ENCODE data around the gene FBXL16. TPM values are rescaled to one million over a fixed set of nuclear protein-coding genes. Genes with fewer than 3 reads are reported as not detected.
A peak's percentile ranks its signal among the peaks of the same experiment; 100 is the strongest.

Gene FBXL16
- total RNA-seq, 1 experiment from 2014 or later = 40.5 TPM

DNA sequence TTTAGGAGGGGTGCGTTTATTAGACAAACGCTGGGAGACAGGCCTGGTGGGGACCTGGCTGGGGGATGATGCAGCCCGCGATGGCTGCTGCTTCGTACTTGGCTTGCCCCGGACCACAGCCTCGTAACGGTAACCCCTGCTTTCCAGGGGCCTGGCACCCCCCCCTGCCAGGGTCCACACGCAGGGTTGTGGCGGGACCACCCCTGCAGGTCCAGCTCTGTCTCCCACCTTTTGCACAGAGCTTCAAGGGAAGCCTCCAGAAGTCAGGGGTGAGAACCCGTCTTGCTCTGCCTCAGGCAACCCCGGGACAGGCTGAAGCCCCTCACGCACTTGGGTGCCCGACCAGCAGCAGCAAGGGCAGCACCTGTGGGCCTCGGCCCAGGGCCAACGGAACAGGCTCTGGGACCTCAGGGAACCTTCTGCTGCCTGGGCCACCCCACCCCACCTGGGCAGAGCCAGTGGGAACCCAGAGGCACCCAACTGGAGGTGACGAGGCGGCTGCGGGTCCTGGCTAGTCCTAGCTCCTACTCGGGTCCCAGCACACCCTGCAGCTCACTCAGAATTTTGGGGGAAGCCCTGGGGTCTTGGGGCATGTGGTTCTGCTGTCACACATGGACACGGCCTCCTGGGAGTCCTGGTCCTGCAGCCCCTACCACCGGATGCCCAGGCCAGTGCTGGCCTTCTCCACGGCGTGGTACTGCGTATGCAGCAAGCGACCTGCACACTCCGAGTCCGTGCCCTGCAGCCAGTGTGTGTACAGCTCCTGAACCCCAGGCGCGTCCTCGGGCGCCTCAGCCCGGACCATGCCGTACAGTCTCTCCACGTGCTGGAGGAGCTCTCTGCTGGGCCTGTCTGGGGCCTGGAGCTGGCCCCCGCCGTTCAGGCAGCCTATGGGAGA is 24.4 kb upstream of the FBXL16 start:
- no peak overlapping the region for H3K27ac Mint-ChIP-seq (ENCODE audit: low read depth, unreplicated experiment)
- no peak for DNase-seq (ENCODE audit: unreplicated experiment)
- H3K4me1 Mint-ChIP-seq (ENCODE audit: insufficient read depth, unreplicated experiment) = no peaks in the 10 kb centered on the region
- no peaks in the 10 kb centered on the region for H3K27me3 Mint-ChIP-seq (ENCODE audit: insufficient read depth, unreplicated experiment)
- TSS peak; percentile 15 for BruUV-seq (replicated peaks)
- no peak overlapping the region for H3K4me3 Mint-ChIP-seq (ENCODE audit: unreplicated experiment)
- H3K36me3 Mint-ChIP-seq (ENCODE audit: insufficient read depth, unreplicated experiment) = peaks cover 41% of the 10 kb centered on the region
- TF ChIP-seq, protein P1, sequence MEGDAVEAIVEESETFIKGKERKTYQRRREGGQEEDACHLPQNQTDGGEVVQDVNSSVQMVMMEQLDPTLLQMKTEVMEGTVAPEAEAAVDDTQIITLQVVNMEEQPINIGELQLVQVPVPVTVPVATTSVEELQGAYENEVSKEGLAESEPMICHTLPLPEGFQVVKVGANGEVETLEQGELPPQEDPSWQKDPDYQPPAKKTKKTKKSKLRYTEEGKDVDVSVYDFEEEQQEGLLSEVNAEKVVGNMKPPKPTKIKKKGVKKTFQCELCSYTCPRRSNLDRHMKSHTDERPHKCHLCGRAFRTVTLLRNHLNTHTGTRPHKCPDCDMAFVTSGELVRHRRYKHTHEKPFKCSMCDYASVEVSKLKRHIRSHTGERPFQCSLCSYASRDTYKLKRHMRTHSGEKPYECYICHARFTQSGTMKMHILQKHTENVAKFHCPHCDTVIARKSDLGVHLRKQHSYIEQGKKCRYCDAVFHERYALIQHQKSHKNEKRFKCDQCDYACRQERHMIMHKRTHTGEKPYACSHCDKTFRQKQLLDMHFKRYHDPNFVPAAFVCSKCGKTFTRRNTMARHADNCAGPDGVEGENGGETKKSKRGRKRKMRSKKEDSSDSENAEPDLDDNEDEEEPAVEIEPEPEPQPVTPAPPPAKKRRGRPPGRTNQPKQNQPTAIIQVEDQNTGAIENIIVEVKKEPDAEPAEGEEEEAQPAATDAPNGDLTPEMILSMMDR (IDR thresholded peaks at IDR 0.05; ENCODE audit: unreplicated experiment) = no peak
- no peaks in the 10 kb centered on the region for H3K9me3 Mint-ChIP-seq (ENCODE audit: unreplicated experiment)
- ChIA-PET POLR2A (interaction anchor here (1.1 to 3.5 kb wide), 5 partner anchors 9 to 46 kb away, joined by 3 to 23 read pairs (median 4); partner anchors contain the start of genes ANTKMT, CIAO3, JMJD8 and METRN), CTCF (interaction anchor here (0.5 to 1.4 kb wide), 7 partner anchors 10 to 306 kb away, joined by 3 to 6 read pairs (median 4); no protein-coding TSS in a partner anchor)
- intact Hi-C loops (cut with micrococcal nuclease) = loop anchor here (5.0 kb wide), 1 partner anchor 57 kb away; the partner anchor contains the start of genes CHTF18 and RPUSD1

GRCh38 chr16:728890-729744 is 23.5 kb upstream of the FBXL16 start:
- POLR2A ChIA-PET = interaction anchor here (1.0 to 9.6 kb wide), 10 partner anchors 8 to 58 kb away, joined by 3 to 124 read pairs (median 8); partner anchors contain the start of genes ANTKMT, CIAO3, METRN and MSLN
- Mint-ChIP-seq H3K27ac (ENCODE audit: low read depth, unreplicated experiment) (no peak overlapping the region), H3K9me3 (ENCODE audit: unreplicated experiment) (no peaks in the 10 kb centered on the region), H3K27me3 (ENCODE audit: insufficient read depth, unreplicated experiment) (no peaks in the 10 kb centered on the region), H3K4me1 (ENCODE audit: insufficient read depth, unreplicated experiment) (no peaks in the 10 kb centered on the region), H3K36me3 (ENCODE audit: insufficient read depth, unreplicated experiment) (peaks cover 34% of the 10 kb centered on the region), H3K4me3 (ENCODE audit: unreplicated experiment) (peak overlapping the region; percentile 65)
- TSS peak; percentile 26 for BruUV-seq (replicated peaks)
- CTCF ChIA-PET = interaction anchor here (0.6 to 1.1 kb wide), 4 partner anchors 9 to 195 kb away, joined by 3 to 4 read pairs (median 4); no protein-coding TSS in a partner anchor
- intact Hi-C loops (cut with micrococcal nuclease) = loop anchor here (5.0 kb wide), 1 partner anchor 58 kb away; the partner anchor contains the start of genes CHTF18 and RPUSD1
- TF ChIP-seq, protein P1 (IDR thresholded peaks at IDR 0.05; ENCODE audit: unreplicated experiment) = no peak
- no peak for DNase-seq (ENCODE audit: unreplicated experiment)

DNA sequence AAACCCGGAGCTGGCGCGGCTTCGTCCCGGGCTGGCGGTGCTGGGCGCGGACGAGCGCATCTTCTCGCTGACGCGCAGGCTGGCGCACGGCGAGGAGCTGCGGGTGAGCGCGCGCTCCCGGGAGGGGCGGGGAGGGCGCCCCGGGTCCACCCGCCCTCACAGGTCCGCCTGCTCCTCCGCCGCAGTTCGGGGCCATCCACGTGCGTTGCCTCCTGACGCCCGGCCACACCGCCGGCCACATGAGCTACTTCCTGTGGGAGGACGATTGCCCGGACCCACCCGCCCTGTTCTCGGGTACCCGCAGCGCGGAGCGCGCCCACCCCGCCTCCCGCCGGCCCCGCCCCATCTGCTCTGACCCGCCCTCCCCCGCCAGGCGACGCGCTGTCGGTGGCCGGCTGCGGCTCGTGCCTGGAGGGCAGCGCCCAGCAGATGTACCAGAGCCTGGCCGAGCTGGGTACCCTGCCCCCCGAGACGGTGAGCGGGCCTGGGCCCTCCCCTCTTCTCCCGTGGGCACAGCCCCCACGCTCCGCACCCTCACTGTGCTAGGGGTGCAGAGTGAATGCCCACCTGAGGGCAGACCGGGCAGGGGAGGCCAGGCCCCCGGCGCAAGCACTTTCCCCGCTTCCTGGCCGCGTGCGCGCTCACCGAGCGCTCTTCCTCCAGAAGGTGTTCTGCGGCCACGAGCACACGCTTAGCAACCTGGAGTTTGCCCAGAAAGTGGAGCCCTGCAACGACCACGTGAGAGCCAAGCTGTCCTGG is 22.7 kb upstream of the FBXL16 start:
- POLR2A ChIA-PET = interaction anchor here (0.6 to 9.6 kb wide), 15 partner anchors 9 to 59 kb away, joined by 3 to 124 read pairs (median 6); partner anchors contain the start of genes CIAO3, METRN, MSLN and RPUSD1
- no TSS peak for BruUV-seq (replicated peaks)

More for the DNA sequence above, 22.7 kb upstream of the FBXL16 start:
- Mint-ChIP-seq H3K4me1 (ENCODE audit: insufficient read depth, unreplicated experiment) (no peaks in the 10 kb centered on the region), H3K9me3 (ENCODE audit: unreplicated experiment) (no peaks in the 10 kb centered on the region), H3K4me3 (ENCODE audit: unreplicated experiment) (peak overlapping the region; percentile 65), H3K27me3 (ENCODE audit: insufficient read depth, unreplicated experiment) (no peaks in the 10 kb centered on the region), H3K27ac (ENCODE audit: low read depth, unreplicated experiment) (no peak overlapping the region), H3K36me3 (ENCODE audit: insufficient read depth, unreplicated experiment) (peaks cover 37% of the 10 kb centered on the region)
- peak; percentile 82 for DNase-seq (ENCODE audit: unreplicated experiment)
- intact Hi-C loops (cut with micrococcal nuclease) = loop anchor here (5.0 kb wide), 1 partner anchor 59 kb away; the partner anchor contains the start of genes CHTF18 and RPUSD1
- TF ChIP-seq, protein P1 (IDR thresholded peaks at IDR 0.05; ENCODE audit: unreplicated experiment) = no peak
- CTCF ChIA-PET = interaction anchor here (0.9 kb wide), 1 partner anchor 56 kb away, joined by 5 read pairs; no protein-coding TSS in a partner anchor
